C1 segment of cervical spinal cord (tissue), 14 donors: ENCODE data around the gene RIN3.

Experiments
- DNase-seq, 14 donors: peaks; one replicate each; lab custom pipeline; 2025; lab: John Stamatoyannopoulos, UW

The RIN3 gene

GRCh38 chr14:92513204-92513965, at the start of gene RIN3:
Gene RIN3 (plus strand): TSS chr14:92513781. CDS start chr14:92513933, 152 bp downstream.
- peak in 2 of 14 donors; percentile 49 to 54 for DNase-seq

DNA sequence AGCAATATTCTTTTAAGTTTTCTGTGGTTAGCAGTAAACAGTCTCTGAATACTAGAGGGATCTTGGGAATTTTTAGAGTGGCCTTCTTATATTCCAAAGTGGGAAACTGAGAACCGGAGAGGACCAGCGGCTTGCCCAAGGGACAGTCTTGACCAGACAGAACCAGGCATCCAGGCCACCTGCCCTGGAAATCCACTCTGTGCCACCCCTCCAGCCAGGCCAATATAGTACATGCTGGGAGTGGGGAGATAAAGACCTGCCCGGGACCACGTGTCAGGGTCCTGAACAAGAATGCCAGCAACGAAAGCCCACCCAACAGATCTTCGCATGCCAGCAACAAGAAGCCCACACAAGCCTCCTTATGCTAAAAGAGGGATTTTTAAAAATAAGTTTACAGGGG, 49.4 kb upstream of the RIN3 start:
- no peak for DNase-seq

- DNase-seq = no peak
Observed at GRCh38 chr14:92464716-92465115, 48.9 kb upstream of the RIN3 start.

DNA sequence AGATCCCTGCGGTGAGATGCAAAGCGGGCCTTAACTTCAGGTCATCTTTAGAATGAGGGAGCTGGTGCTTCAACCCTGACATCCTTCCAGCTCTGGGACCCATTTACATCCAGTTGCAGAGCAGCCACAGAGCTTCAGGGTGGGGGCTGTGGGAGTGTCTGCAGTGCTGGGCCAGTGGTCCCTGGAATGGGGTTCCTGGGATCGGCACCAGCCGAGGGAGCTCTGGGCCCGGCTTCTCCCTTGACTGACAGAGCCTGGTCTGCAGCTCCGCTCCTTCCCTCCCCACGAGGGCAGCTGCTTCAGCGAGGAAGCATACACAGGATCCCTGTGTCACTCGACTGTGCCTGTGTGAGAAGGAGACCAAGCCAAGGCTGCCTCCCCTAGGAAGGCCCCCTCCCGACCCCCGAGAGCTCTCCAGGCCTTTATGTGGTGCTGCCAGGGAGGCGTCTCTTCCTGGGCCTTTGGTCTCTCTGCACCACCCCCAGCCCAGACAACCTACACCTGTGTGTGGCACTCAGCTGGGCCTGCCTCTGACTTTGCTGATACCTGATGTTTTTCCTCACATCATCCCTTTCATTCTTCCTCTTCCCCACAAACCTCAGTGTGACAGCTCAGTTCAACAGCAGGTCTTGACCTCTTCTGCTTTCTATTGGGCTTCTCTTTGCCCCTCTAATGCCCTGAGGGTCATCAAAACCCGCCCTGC, 48.1 kb upstream of the RIN3 start:
- DNase-seq = no peak

GRCh38 chr14:92466059-92466458, 47.5 kb upstream of the RIN3 start:
- no peak for DNase-seq

DNA sequence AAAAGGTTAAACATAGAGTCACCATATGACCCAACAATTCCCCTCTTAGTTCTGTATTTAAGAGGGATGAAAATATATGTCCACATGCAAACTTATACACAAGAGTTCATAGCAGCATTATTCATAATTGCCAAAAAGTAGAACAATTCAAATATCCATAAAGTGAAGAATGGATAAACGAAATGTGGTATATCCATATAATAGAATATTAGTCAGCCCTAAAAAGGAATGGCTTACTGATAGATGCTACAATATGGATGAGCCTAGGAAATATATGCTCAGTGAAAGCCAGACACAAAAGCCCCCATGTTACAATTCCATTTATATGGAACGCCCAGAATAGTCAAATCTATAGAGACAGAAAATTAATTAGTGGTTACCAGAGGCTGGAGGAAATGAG, 44.1 kb upstream of the RIN3 start:
- no peak for DNase-seq

GRCh38 chr14:92470215-92470614, 43.4 kb upstream of the RIN3 start:
- no peak for DNase-seq

GRCh38 chr14:92470811-92471210, 42.8 kb upstream of the RIN3 start:
- DNase-seq = no peak

DNA sequence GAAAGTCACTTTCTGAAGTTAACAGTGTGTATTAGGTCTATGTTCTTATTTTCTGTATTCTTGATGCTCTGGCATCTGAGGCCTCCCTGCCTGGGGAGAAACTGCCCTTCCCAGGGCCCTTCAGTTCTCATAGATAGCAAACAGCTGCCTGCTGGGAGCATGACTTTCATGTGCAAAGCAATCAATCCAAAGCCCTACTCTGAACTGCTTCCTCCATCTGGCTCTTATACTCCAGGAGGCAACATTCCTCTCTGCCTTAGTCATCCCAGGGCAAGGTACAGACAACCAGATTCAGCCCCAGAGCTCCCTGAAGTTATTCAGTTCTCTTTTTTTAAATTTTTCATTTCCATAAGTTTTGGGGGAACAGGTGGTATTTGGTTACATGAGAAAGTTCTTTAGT, 41.7 kb upstream of the RIN3 start:
- no peak for DNase-seq

- no peak for DNase-seq
Observed at GRCh38 chr14:92472860-92473259, 40.7 kb upstream of the RIN3 start.

GRCh38 chr14:92473261-92473968, 40.2 kb upstream of the RIN3 start:
- no peak for DNase-seq

- DNase-seq = no peak
Observed at GRCh38 chr14:92473969-92474535, 39.5 kb upstream of the RIN3 start.

DNA sequence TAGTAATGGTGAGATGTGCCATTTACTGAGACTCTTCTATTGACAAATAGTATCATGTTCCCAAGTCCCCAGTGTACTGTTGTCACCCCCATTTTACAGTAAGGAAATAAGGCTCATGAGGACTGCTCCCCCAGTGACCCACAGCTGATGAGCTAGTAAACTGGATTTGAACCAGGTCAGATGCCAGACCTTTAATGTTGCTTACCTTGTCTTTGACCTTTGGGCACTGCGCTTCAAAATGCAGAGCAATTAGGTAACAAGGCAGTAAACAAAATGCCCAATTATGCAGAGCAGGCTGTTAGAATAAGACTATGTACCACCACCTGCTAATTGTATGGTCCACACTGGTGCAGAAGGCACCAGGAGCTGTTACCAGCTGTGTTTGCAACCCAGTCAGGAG, 38.5 kb upstream of the RIN3 start:
- no peak for DNase-seq

GRCh38 chr14:92475451-92476187, 38.0 kb upstream of the RIN3 start:
- peak in 1 of 14 donors; percentile 24 for DNase-seq

DNA sequence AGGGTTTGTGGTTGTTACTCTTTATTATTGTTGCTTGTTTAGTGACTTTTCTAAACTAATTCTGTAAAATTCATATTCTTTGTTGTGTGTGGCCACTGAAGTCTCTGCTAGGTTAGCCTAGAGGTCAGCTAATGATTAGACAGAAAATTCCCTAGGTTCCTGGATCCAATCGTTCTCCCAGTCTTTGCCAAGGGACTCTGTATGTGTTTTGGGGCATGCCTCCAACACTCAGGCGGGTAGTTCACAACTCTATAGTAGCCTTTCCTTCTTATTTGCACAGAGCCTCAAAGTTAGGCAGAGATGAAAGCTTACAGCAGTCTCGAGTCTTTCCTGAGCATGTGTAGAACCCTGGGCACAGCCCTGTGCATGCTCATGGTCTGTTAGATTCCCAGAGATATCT, 32.7 kb upstream of the RIN3 start:
- DNase-seq = no peak

DNA sequence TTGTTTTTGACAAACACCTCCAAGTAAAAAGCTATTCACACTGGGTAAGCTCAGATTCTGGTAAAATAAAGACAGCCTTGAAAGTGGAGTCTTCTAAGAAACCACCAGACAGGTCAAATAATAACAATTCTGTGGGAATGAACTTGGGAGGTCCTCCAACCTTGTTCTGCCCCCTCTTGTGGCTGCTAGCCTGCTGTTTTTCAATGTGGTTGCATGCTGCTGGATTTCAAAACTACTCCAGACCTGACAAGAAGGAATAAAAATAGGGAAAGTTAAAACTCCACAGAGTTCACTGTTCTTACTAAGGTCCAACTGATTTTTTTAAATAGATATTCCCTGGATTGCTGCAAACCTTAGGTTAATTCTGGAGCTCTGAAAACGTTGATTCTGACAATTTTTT, 32.2 kb upstream of the RIN3 start:
- DNase-seq = no peak

- DNase-seq = no peak
Observed at GRCh38 chr14:92481811-92482555, 31.6 kb upstream of the RIN3 start.

- DNase-seq = no peak
Observed at GRCh38 chr14:92482621-92483319, 30.8 kb upstream of the RIN3 start.

GRCh38 chr14:92484132-92484823, 29.3 kb upstream of the RIN3 start:
- DNase-seq = no peak

DNA sequence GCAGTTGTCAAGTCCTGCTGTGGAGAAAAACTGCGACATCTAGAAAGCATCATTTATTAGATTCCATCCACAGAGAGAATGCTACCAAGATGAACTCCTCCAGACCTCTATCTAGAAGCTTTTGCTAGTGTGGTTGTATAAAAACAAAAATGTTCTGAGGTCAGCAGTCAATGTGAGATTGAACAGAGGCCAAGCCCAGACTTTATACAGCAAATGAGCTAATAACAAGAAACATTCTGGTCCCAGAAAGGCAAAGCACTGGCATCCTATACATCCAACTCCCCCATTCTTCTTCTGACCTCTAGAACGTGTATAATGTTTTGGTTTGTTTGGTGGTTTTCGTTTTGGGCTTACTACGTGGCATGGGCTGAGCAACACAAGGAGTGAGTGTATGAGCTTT, 26.7 kb upstream of the RIN3 start:
- no peak for DNase-seq
